Activated naive CD4-positive, alpha-beta T cell treated with anti-CD3 and anti-CD28 coated beads, Interleukin-2, amount 50 U/mL, for 72 hours (primary cell): Measurements from ENCODE around the gene ATP1A4. TPM values are rescaled to one million over a fixed set of nuclear protein-coding genes. Genes with fewer than 3 reads are reported as not detected.
A peak's percentile ranks its signal among the peaks of the same experiment; 100 is the strongest.

ENCODE experiments used
- ATAC-seq, 2 donors: fragments of 150-1000 bp; cut with Tn5 transposase; 2 replicates each; pipeline ENCODE4 v1.10.0; 2021; ENCODE audit warnings: mild to moderate bottlenecking in 2 of 2, moderate library complexity in 2 of 2
- DNase-seq, 2 donors: peaks; one replicate each; pipeline ENCODE4 v3.0.0; 2021 to 2022; ENCODE audit warnings: low spot score in 2 of 2
- H3K27ac Mint-ChIP-seq, 2 donors: one replicate each; pipeline ENCODE4 v1.8.0; 2022; ENCODE audit warnings: mild to moderate bottlenecking in 2 of 2, mixed read lengths in 2 of 2
- H3K36me3 Mint-ChIP-seq, 2 donors: one replicate each; pipeline ENCODE4 v1.8.0; 2022; ENCODE audit warnings: mixed read lengths in 2 of 2
- H3K9me3 Mint-ChIP-seq, 2 donors: one replicate each; pipeline ENCODE4 v1.8.0; 2022; ENCODE audit warnings: mixed read lengths in 2 of 2
- total RNA-seq, 2 donors: library from RNA; stranded (reverse); gene quantifications; one replicate each; pipeline ENCODE4 v1.2.3, GENCODE V29; 2022

The ATP1A4 gene
- total RNA-seq, 2 donors from 2014 or later: not detected

GRCh38 chr1:160158031-160158430, 6.6 kb downstream of the ATP1A4 start:
- DNase-seq: no peak
- Mint-ChIP-seq H3K36me3 (no peaks in the 10 kb centered on the region), H3K9me3 (no peaks in the 10 kb centered on the region), H3K27ac (no peak overlapping the region)
- ATAC-seq: no peak

- no peak for DNase-seq
- ATAC-seq: no peak
- no peaks in the 10 kb centered on the region for H3K9me3 Mint-ChIP-seq
- H3K27ac Mint-ChIP-seq: no peak overlapping the region
- no peaks in the 10 kb centered on the region for H3K36me3 Mint-ChIP-seq
These were observed 7.1 kb downstream of the ATP1A4 start for GRCh38 chr1:160158534-160158933.

GRCh38 chr1:160159846-160160245, 8.4 kb downstream of the ATP1A4 start:
- ATAC-seq (no peak), DNase-seq (no peak)
- H3K9me3 Mint-ChIP-seq: no peaks in the 10 kb centered on the region
- no peaks in the 10 kb centered on the region for H3K36me3 Mint-ChIP-seq
- H3K27ac Mint-ChIP-seq: no peak overlapping the region

- no peak overlapping the region for H3K27ac Mint-ChIP-seq
- ATAC-seq (no peak), DNase-seq (no peak)
- no peaks in the 10 kb centered on the region for H3K36me3 Mint-ChIP-seq
- H3K9me3 Mint-ChIP-seq: no peaks in the 10 kb centered on the region
These were observed 10.7 kb downstream of the ATP1A4 start for GRCh38 chr1:160161965-160162705.

- Mint-ChIP-seq H3K36me3 (no peaks in the 10 kb centered on the region), H3K27ac (no peak overlapping the region), H3K9me3 (no peaks in the 10 kb centered on the region)
- ATAC-seq: no peak
- no peak for DNase-seq
These were observed 11.5 kb downstream of the ATP1A4 start for GRCh38 chr1:160162931-160163330.

- no peak overlapping the region for H3K27ac Mint-ChIP-seq
- no peaks in the 10 kb centered on the region for H3K9me3 Mint-ChIP-seq
- ATAC-seq (no peak), DNase-seq (no peak)
- H3K36me3 Mint-ChIP-seq: no peaks in the 10 kb centered on the region
These were observed 12.2 kb downstream of the ATP1A4 start for GRCh38 chr1:160163615-160164014.

- ATAC-seq (no peak), DNase-seq (no peak)
- no peaks in the 10 kb centered on the region for H3K36me3 Mint-ChIP-seq
- no peaks in the 10 kb centered on the region for H3K9me3 Mint-ChIP-seq
- H3K27ac Mint-ChIP-seq: no peak overlapping the region
These were observed 12.7 kb downstream of the ATP1A4 start for GRCh38 chr1:160164121-160164520.

- Mint-ChIP-seq H3K36me3 (no peaks in the 10 kb centered on the region), H3K27ac (peak overlapping the region in 1 of 2 donors; percentile 1), H3K9me3 (no peaks in the 10 kb centered on the region)
- no peak for DNase-seq
- no peak for ATAC-seq
These were observed 14.9 kb downstream of the ATP1A4 start for GRCh38 chr1:160166166-160166868.

GRCh38 chr1:160167056-160167455, 15.7 kb downstream of the ATP1A4 start:
- no peaks in the 10 kb centered on the region for H3K9me3 Mint-ChIP-seq
- peak overlapping the region in 1 of 2 donors; percentile 1 for H3K27ac Mint-ChIP-seq
- DNase-seq (no peak), ATAC-seq (no peak)
- no peaks in the 10 kb centered on the region for H3K36me3 Mint-ChIP-seq

GRCh38 chr1:160167580-160167979, 16.2 kb downstream of the ATP1A4 start:
- DNase-seq (no peak), ATAC-seq (peak; percentile 52 to 85)
- Mint-ChIP-seq H3K36me3 (no peaks in the 10 kb centered on the region), H3K27ac (no peak overlapping the region), H3K9me3 (no peaks in the 10 kb centered on the region)

GRCh38 chr1:160168016-160168415, 16.6 kb downstream of the ATP1A4 start:
- no peak overlapping the region for H3K27ac Mint-ChIP-seq
- no peaks in the 10 kb centered on the region for H3K9me3 Mint-ChIP-seq
- DNase-seq (no peak), ATAC-seq (no peak)
- no peaks in the 10 kb centered on the region for H3K36me3 Mint-ChIP-seq

- ATAC-seq (no peak), DNase-seq (no peak)
- no peak overlapping the region for H3K27ac Mint-ChIP-seq
- H3K9me3 Mint-ChIP-seq: no peaks in the 10 kb centered on the region
- no peaks in the 10 kb centered on the region for H3K36me3 Mint-ChIP-seq
These were observed 17.4 kb downstream of the ATP1A4 start for GRCh38 chr1:160168609-160169369.

GRCh38 chr1:160169553-160170399, 18.4 kb downstream of the ATP1A4 start:
- DNase-seq (no peak), ATAC-seq (peak; percentile 74 to 89)
- Mint-ChIP-seq H3K9me3 (no peaks in the 10 kb centered on the region), H3K36me3 (no peaks in the 10 kb centered on the region), H3K27ac (no peak overlapping the region)

- no peak overlapping the region for H3K27ac Mint-ChIP-seq
- DNase-seq (no peak), ATAC-seq (no peak)
- no peaks in the 10 kb centered on the region for H3K36me3 Mint-ChIP-seq
- no peaks in the 10 kb centered on the region for H3K9me3 Mint-ChIP-seq
These were observed 20.0 kb downstream of the ATP1A4 start for GRCh38 chr1:160171354-160171753.

- no peak for DNase-seq
These were observed 20.6 kb downstream of the ATP1A4 start for GRCh38 chr1:160171980-160172379.

GRCh38 chr1:160177231-160177630, 25.8 kb downstream of the ATP1A4 start:
- Mint-ChIP-seq H3K36me3 (no peaks in the 10 kb centered on the region), H3K27ac (no peak overlapping the region), H3K9me3 (no peaks in the 10 kb centered on the region)
- ATAC-seq (no peak), DNase-seq (no peak)

More at GRCh38 chr1:160171980-160172379, 20.6 kb downstream of the ATP1A4 start:
- Mint-ChIP-seq H3K9me3 (no peaks in the 10 kb centered on the region), H3K36me3 (no peaks in the 10 kb centered on the region), H3K27ac (no peak overlapping the region)
- no peak for ATAC-seq
